GM21515 (cell line): ENCODE measurements around the gene TEX48.
A peak's percentile ranks its signal among the peaks of the same experiment; 100 is the strongest.

Source experiments
- ATAC-seq: cut with Tn5 transposase; IDR thresholded peaks from one replicate; pipeline ENCODE4 v1.9.1; 2021; ENCODE audit not compliant: unreplicated experiment

TEX48 gene

GRCh38 chr9:114694146-114694545 is 12.2 kb upstream of the TEX48 start:
- ATAC-seq, result no peak

- ATAC-seq, result no peak
Measured at GRCh38 chr9:114693248-114693855, 11.4 kb upstream of the TEX48 start.

GRCh38 chr9:114691956-114692295 is 9.9 kb upstream of the TEX48 start:
- ATAC-seq, result no peak

GRCh38 chr9:114691046-114691955 is 9.3 kb upstream of the TEX48 start:
- peak; percentile 45 for ATAC-seq

DNA sequence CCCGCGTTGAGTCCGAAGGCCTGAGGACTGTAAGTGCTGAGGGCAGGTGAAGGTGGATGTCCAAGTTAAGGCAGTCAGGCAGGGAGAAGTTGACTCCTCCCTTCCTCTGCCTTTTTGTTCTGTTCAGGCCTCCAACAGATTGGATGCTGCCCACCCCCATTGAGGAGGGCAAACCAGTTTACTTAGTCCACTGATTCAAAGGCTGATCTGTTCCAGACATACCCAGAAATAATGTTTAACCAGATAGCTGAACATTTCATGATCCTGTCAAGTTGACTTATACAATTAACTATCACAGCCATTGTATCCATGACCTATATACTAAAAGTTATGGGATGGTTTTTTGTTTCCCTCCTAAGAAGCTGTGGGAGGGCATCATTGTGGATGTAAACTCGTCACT is 8.3 kb upstream of the TEX48 start:
- ATAC-seq, result no peak

GRCh38 chr9:114689813-114690212 is 7.8 kb upstream of the TEX48 start:
- ATAC-seq, result no peak

DNA sequence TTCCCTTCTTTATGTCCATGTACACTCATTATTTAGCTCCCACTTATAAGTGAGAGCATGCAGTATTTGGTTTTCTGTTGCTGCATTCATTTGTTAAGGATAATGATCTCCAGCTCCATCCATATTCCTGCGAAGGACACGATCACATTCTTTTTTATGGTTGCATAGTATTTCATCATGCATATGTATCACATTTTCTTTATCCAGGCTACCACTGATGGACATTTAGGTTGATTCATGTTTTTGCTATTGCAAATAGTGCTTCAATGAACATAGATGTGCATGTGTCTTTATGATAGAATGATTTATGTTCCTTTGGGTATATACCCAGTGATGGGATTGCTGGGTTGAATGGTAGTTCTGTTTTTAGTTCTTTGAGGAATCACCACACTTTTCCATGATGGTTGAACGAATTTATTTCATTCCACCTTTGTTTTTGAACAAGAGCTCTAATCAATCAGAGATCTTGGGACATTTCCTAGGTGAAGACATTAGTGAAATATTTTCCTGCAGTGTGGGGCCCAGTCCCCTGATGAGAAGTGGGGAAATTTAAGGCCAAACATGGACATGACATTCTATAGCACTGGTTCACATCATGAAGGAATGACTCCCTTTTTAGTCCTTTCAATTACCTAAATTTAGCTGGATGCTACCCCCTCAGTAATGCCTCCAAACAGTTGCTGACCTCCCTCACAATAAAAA is 7.1 kb upstream of the TEX48 start:
- no peak for ATAC-seq

DNA sequence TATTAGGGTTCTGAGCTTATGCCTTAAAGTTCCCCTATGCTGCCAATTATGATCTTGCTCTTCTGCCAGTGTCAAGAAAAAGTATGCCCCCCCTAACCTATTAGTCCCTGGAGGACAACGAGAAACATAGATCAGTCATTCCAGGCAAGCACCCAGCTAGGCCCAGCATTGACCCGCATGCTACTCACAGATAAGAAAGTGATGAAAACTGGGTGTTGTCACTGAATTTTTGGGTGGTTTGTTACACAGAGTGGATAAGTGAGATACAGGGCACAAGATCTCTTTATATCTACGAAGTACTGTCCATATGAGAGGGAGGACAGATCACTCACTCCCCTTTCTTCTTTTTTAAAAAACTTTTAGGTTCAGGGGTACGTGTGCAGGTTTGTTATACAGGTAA is 6.4 kb upstream of the TEX48 start:
- ATAC-seq, result no peak

DNA sequence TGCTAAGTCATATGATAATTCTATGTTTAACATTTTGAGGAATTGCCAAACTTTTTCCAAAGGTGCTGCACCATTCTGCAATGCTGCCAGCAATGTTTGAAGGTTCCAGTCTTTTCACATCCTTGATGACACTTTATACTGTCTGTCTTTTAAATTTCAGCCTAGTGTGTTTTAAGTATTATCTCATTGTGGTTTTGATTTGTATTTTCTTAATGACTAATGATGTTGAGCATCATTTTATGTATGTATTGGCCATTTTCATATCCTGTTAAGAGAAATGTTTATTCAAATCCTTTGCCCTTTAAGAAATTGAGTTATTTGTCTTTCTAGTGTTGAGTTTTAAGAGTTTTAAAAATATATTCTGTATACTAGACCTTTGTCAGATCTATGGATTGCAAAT is 5.0 kb upstream of the TEX48 start:
- ATAC-seq, result no peak

DNA sequence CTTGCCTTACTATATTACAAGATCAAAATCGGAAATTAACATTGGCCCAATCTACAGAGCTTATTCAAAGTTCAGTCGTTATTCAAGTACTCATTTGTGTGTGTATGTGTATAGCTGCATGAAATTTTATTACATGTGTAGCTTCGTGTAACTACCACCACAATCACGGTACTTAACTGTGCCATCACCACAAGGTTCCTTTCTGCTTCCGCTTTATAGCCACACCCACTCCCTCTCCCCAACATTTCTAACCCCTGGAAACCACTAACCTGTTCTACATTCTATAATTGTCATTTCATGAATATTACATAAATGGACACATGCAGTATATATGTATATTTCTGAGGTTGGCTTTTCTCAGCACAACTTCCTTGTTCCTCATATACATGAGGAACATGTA is 4.0 kb upstream of the TEX48 start:
- no peak for ATAC-seq

DNA sequence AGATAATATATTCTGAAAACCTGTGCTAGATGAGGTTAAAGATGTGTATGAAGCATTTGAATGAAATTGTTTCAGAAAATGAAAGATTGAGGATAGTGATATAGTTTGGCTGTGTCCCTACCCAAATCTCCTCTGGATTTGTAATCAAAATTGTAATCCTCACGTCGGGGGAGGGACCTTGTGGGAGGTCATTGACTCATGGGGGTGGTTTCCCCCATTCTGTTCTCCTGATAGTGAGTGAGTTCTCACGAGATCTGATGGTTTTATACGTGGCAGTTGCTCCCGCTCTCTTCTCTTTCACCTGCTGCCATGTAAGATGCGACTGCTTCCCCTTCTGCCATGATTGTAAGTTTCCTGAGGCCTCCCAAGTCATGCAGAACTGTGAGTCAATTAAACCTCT is 2.0 kb upstream of the TEX48 start:
- no peak for ATAC-seq

DNA sequence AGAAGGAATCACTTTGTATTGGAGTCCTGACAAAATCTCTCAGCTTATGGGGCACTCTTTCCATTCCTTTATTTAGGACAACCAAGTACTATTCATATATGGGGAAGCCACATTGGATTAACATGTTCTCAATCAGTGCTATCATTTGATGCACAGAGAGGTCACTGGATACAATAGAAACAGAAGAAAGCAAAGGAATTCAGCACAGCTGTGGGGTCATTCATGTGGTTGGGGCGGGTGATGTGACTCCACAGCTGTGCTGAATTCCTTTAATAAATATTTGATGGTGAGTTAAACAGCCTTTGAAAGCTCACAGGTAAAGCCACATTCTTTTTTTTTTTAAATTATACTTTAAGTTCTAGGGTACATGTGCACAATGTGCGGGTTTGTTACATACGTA is 854 bp upstream of the TEX48 start:
- no peak for ATAC-seq

DNA sequence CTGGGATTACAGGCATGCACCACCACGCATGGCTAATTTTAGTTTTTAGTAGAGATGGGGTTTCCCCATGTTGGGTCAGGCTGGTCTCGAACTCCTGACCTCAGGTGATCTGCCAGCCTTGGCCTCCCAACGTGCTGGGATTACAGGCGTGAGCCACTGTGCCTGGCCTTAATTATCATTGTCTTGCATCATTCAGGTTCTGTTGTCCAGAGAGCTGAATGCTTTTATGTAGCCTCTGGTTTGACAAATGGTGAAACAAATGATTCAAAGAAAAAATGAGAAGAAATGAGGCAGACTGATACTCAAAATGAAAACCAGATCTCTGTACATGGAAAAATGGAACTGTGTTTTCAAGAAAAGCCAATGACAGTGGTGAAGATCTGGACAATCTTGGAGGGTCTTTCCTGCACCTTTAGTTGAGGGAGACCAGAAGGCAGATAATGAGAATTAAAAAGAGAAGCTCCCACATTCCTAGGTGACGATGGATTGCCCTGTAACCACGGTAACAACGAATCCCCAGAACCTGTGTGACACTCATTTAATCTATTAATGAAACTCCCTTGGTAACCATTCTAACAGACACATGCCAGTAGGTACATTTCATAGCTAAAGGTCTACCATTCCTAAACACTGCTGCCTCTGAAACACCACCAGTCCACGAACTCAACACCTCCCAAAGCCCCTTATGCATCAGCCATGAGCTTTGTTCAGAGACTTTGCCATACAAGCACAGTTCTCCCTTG is 1.6 kb downstream of the TEX48 start:
- no peak for ATAC-seq

GRCh38 chr9:114678795-114679194 is 3.2 kb downstream of the TEX48 start:
- ATAC-seq, result no peak

- no peak for ATAC-seq
Measured at GRCh38 chr9:114678130-114678529, 3.9 kb downstream of the TEX48 start.

GRCh38 chr9:114677418-114677817 is 4.6 kb downstream of the TEX48 start:
- ATAC-seq, result no peak

DNA sequence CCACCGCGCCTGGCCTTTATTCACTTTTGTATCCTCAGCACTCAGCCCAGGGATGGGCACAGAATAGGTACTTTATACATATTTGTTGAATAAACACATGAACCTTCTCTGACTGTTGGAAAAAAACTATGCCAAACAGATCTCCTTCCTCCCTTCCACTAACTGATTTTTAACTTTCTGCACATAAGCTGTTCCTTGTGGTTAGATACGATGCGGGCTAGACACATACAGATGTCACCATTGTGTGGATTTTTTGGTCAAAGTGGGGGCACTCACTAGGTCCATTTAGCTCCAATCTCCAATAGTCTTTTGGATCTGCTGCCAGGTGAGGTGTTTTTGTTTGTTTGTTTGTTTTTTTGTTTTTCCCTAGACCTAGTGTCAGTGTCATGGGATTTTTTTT is 5.1 kb downstream of the TEX48 start:
- no peak for ATAC-seq

- no peak for ATAC-seq
Measured at GRCh38 chr9:114674798-114675540, 7.0 kb downstream of the TEX48 start.

- ATAC-seq, result no peak
Measured at GRCh38 chr9:114674076-114674797, 7.8 kb downstream of the TEX48 start.

DNA sequence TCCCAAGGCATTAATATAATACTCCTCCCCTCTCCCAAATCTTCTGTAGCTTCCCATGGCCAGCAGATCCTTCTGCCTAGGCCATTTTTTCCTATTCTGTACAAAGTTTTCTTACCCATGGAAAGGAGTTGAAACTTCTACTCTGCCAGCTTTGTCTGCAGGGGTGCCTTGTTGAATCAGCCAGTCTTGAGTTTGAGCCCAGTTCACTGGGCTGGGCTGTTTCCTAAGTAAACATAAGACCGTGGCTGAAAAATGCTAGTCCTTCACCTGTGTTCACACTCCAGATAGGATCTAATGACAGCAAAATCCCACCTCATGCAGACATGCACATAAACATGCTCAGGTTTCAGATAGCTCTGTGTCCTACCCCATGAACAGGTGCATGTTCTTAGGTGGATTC is 10.4 kb downstream of the TEX48 start:
- no peak for ATAC-seq
